ENCODE results near the gene GRM5. TPM values are rescaled to one million over a fixed set of nuclear protein-coding genes. Genes with fewer than 3 reads are reported as not detected.

GRM5 gene
- total RNA-seq, 1 experiment from 2014 or later, result 0.03 TPM

DNA sequence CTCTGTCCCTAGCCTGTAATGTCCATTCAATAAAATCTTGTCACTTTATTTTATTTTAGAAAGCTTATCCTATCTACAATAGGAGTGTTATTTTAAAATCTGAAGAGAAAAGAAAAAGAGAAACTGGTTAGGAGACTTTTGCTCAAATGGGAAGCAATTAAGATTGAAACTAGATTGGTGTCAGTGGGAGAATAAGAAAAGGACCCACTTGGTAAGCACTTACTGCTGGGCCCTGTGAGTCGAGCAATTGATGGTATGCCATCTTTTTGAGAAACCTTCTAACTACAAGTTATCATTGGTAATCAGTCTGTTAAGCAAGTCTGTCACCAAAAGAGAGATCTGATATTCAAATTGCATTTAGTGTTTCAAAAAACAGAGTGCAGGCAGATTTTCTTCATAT is 258.4 kb downstream of the GRM5 start:
- in situ Hi-C loops (cut with HindIII; ENCODE audit: low pct_unique_long_range_greater_than_20kb, low sequenced_read_pairs), result no loop called here

DNA sequence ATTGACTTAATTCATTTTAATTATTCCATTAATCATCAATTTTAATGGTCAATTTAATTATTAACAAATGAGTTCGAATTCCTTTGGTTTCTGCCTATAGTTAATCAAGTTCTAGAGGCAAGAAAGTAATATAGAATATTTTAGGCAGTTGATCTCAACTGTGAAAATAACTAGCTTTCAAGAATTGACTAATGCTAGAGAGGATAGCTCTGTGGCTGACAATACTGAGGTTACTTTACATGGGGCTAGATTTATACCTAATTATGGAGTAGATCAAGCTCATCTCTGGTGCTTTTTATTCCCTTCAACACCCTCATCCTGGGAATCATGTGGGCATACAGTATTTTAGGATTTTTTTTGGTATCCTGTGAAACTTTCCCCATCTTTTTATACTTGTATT is 259.4 kb downstream of the GRM5 start:
- no peak overlapping the region for H3K4me3 ChIP-seq (ENCODE audit: low read depth in 2 of 2, low read length in 2 of 2)
- TF ChIP-seq POLR2AphosphoS5 (IDR thresholded peaks at IDR 0.05; ENCODE audit: low read depth, low read length), result no peak
- TF ChIP-seq TCF7L2 (IDR thresholded peaks at IDR 0.05; ENCODE audit: low read depth, low read length), result no peak
- TF ChIP-seq, protein P1, sequence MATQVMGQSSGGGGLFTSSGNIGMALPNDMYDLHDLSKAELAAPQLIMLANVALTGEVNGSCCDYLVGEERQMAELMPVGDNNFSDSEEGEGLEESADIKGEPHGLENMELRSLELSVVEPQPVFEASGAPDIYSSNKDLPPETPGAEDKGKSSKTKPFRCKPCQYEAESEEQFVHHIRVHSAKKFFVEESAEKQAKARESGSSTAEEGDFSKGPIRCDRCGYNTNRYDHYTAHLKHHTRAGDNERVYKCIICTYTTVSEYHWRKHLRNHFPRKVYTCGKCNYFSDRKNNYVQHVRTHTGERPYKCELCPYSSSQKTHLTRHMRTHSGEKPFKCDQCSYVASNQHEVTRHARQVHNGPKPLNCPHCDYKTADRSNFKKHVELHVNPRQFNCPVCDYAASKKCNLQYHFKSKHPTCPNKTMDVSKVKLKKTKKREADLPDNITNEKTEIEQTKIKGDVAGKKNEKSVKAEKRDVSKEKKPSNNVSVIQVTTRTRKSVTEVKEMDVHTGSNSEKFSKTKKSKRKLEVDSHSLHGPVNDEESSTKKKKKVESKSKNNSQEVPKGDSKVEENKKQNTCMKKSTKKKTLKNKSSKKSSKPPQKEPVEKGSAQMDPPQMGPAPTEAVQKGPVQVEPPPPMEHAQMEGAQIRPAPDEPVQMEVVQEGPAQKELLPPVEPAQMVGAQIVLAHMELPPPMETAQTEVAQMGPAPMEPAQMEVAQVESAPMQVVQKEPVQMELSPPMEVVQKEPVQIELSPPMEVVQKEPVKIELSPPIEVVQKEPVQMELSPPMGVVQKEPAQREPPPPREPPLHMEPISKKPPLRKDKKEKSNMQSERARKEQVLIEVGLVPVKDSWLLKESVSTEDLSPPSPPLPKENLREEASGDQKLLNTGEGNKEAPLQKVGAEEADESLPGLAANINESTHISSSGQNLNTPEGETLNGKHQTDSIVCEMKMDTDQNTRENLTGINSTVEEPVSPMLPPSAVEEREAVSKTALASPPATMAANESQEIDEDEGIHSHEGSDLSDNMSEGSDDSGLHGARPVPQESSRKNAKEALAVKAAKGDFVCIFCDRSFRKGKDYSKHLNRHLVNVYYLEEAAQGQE (IDR thresholded peaks at IDR 0.05; ENCODE audit: insufficient read depth in 1 of 2, low read depth in 2 of 2, low read length in 1 of 2), result no peak
- TF ChIP-seq SIN3A (IDR thresholded peaks at IDR 0.05; ENCODE audit: borderline replicate concordance, insufficient read depth, low read depth, low read length), result no peak
- TF ChIP-seq, protein P2, sequence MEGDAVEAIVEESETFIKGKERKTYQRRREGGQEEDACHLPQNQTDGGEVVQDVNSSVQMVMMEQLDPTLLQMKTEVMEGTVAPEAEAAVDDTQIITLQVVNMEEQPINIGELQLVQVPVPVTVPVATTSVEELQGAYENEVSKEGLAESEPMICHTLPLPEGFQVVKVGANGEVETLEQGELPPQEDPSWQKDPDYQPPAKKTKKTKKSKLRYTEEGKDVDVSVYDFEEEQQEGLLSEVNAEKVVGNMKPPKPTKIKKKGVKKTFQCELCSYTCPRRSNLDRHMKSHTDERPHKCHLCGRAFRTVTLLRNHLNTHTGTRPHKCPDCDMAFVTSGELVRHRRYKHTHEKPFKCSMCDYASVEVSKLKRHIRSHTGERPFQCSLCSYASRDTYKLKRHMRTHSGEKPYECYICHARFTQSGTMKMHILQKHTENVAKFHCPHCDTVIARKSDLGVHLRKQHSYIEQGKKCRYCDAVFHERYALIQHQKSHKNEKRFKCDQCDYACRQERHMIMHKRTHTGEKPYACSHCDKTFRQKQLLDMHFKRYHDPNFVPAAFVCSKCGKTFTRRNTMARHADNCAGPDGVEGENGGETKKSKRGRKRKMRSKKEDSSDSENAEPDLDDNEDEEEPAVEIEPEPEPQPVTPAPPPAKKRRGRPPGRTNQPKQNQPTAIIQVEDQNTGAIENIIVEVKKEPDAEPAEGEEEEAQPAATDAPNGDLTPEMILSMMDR (IDR thresholded peaks at IDR 0.05), result no peak
- no peaks in the 10 kb centered on the region for H3K9me3 ChIP-seq (ENCODE audit: control insufficient read depth, insufficient read depth, low read depth, low read length)
- in situ Hi-C loops (cut with HindIII; ENCODE audit: low pct_unique_long_range_greater_than_20kb, low sequenced_read_pairs), result no loop called here
- ChIA-PET CTCF (no interaction called here), POLR2A (no interaction called here)
- H3K27ac ChIP-seq (ENCODE audit: low read length), result no peak overlapping the region
- DNase-seq (ENCODE audit: low read depth, low spot score), result no peak
- ATAC-seq, result no peak
- intact Hi-C loops (cut with micrococcal nuclease; ENCODE audit: unreplicated experiment), result no loop called here
- BruUV-seq (replicated peaks), result no TSS peak
- no peaks in the 10 kb centered on the region for H3K27me3 ChIP-seq (ENCODE audit: control insufficient read depth, insufficient read depth, low read length)
- no peaks in the 10 kb centered on the region for H3K4me1 ChIP-seq (ENCODE audit: control insufficient read depth, insufficient read depth, low read length)
- no peaks in the 10 kb centered on the region for H3K36me3 ChIP-seq (ENCODE audit: control insufficient read depth, insufficient read depth, low read length)

More for the DNA sequence above, 258.4 kb downstream of the GRM5 start:
- Histone ChIP-seq H3K27me3 (ENCODE audit: control insufficient read depth, insufficient read depth, low read length) (no peaks in the 10 kb centered on the region), H3K4me3 (ENCODE audit: low read depth in 2 of 2, low read length in 2 of 2) (no peak overlapping the region), H3K36me3 (ENCODE audit: control insufficient read depth, insufficient read depth, low read length) (no peaks in the 10 kb centered on the region), H3K9me3 (ENCODE audit: control insufficient read depth, insufficient read depth, low read depth, low read length) (no peaks in the 10 kb centered on the region), H3K27ac (ENCODE audit: low read length) (no peak overlapping the region), H3K4me1 (ENCODE audit: control insufficient read depth, insufficient read depth, low read length) (no peaks in the 10 kb centered on the region)
- ATAC-seq (no peak), DNase-seq (ENCODE audit: low read depth, low spot score) (no peak)
- intact Hi-C loops (cut with micrococcal nuclease; ENCODE audit: unreplicated experiment), result no loop called here
- no TSS peak for BruUV-seq (replicated peaks)
- ChIA-PET POLR2A (no interaction called here), CTCF (no interaction called here)
- TF ChIP-seq SIN3A (IDR thresholded peaks at IDR 0.05; ENCODE audit: borderline replicate concordance, insufficient read depth, low read depth, low read length) (no peak), TCF7L2 (IDR thresholded peaks at IDR 0.05; ENCODE audit: low read depth, low read length) (no peak), POLR2AphosphoS5 (IDR thresholded peaks at IDR 0.05; ENCODE audit: low read depth, low read length) (no peak)
- TF ChIP-seq, protein P1 (IDR thresholded peaks at IDR 0.05; ENCODE audit: insufficient read depth in 1 of 2, low read depth in 2 of 2, low read length in 1 of 2), result no peak
- TF ChIP-seq, protein P2 (IDR thresholded peaks at IDR 0.05), result no peak

Data from Panc1 (cell line).